Femur (tissue), 1 donor: Measurements from ENCODE around the gene RDH14.
A peak's percentile ranks its signal among the peaks of the same experiment; 100 is the strongest.

Source experiments
- DNase-seq: peaks from one replicate; pipeline ENCODE4 v3.0.0-alpha.2; 2017

The RDH14 gene

DNA sequence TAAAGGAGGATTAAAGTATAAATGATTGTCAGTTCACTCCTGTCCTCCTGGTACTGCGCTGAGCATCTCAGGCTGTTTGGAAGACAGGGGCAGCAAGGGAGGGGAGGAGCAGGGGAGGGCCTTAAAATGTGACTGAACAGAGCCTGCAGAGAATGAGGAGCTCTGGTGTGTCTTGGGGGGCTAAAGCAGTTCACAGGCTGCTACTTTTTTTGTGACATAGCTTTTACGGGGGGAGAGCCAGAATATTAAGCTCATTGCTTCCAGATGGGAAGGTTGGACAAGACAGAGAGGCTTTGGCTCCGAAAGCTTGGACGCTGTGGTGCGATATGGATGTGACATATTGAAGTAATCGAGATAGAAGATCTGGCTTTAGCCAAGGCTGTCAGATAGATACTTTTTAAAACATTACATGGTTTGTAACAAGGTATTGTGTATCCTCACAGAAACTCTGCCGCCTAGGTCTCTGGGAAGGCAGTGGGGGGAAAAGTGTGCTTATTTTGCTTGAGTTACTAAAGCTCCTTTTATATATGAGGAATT, 40.5 kb downstream of the RDH14 start:
- peak; percentile 79 for DNase-seq

DNA sequence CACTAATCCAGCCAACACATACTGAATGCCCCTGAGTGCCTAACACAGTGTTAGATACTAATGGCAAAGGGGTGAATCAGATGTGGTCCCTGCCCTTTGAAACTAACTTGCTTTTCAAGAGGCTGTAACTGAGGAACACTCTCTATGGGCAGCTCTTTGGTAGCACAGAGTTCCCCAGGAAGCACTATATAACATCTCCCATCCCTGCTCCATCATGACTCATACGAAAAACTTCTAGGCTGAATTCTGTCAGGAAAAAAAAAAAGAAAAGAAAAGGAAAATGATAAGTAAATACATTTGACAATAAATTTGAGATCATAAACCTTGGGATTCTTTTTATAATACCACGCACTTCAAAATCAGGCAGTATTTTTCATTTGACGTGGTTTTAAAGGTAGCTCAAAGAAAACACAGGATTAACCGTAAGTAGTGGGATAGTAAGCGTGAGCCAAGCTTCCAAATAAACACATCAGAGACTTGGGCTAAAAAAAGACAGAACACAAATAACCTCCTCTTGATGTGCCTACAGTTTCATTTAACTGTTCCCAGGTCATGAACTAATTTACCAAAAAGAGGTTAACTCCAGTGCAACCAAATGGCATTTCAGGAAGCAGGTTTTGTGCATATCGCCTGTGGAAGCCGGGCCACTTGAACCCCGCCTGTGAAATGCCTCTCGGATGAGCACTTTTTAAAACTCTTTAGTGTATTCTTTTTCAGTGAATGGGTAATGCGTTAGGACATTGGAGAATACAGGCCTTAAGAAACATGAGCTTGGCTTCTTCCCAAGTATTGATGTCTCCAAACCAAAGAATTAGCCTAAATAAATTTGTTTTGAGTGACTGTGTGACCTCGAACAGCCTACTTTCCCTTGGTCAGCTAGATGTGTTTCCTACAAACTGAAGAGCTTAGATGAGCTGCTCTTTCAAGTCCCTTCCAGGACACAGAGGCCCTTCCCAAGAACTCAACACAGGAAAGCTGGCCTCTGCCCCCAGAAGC, 42.0 kb downstream of the RDH14 start:
- no peak for DNase-seq

DNA sequence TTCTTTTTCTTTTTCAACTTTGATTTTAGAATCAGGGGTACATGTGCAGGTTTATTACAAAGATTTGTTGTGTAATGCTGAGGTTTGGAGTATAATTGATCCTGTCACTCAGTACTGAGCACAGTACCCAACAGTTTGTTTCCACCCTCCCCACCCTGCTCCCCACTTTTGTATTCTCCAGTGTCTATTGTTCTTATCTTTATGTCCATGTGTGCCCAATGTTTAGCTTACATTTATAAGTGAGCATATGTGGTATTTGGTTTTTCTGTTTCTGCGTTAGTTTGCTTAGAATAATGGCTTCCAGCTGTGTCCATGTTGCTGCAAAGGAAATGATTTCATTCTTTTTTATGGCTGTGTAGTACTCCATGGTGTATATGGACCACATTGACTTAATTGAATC, 43.1 kb downstream of the RDH14 start:
- no peak for DNase-seq

DNA sequence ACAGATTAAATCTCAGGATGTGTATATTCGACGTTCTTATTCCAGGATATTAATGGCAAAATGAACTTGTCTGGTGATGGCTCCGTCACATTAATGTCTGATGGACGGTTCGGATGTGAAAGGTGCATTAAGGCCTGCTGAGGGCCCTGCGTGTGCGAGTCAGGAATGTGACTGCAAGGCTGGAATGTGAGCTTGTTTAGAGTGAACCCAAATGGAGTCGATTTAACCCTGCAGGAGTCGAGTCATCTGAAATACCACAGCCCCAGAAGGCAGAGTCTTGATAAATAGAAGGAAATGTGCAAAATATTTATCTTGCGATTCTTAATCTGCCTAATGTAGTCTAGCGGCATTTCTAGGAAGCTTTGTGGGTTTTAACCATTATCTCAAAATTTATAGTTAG, 44.3 kb downstream of the RDH14 start:
- no peak for DNase-seq

DNA sequence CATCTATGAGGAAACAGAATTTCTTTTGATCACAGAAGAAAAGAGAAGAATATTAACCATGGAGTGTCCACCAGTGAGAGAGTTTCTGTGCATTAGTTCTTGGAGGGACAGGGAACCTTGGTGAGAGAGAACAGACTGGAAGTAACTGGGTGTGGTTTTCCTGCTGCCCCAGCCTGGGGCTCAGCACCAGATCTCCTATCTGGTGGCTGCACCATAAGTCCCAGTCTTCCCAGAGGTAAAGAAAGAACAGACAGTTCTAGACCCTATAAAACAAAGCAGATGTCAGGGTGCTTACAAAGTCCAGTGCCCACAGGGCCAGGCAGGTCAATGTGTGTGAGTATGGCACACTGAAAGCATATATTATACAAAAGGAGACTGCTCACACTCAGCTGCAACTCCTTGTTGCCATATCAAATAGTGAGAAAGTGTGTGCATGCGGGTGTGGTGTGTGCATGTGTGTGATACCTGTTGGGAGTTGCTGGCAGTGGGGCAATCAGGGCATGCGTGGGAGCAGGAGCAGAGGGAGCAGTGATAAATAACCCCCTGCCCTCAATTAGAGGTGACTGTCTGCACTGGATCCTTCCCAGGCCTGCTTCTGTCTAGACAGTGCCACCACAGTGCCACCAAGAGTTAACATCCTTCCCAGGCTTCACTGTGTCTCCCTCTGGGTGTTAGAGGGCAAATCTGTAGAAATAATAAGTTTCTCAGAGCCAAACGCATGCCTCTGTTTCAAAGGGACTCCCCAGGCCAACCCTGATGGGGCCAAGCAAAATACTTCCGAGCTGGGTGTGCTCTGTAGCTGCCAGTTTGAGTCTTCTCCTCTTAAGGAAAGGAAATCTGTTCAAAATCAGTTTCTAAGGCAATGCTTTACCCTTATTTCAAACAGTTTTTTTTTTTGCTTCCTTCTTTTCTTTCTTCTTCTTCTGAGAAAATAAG, 45.7 kb downstream of the RDH14 start:
- no peak for DNase-seq

DNA sequence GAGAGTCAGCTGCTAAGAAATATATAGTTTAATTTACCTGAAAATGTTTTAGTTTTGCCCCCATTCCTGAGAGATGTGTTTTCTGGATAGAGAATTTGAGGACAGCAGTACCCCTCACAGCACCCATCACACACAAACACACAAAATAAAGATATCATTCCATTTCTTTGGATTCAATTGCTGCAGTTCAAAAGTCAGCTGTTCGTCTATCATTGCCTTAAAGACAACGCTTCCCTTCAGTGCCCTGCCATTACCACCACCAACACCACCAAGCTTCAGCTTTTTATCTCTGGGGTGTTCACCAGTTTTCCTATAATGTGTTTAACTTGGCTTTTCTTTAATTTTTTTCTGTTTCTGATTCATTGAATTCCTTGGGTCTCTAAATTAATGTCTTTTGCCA, 49.7 kb downstream of the RDH14 start:
- no peak for DNase-seq

DNA sequence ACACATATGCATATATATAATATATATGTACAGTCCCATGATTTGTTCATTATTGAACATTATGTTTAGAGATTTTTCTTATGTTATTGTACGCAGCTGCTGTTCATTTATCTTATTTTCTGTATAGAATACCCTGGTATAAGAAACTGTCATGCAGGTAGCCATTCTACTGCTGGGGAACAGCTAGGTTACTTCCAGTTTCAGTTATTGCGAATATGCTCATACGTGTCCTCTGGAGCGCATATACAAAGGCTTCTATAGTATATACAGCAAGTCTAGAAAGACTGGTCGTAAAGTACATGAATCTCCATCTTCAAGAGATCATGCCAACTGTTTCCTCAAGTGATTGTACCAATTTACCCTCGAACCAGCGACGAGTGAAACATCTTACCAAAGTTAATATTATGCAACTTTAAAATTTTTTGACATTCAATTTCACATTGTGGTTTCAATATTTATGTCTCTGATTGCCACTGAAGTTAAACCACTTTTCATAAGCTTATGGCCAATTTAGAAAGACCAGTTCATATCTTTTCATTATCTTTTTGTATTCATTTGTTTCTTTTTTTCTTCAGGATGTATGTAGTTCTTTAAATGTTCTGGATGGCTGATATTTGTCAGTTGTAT, 53.5 kb downstream of the RDH14 start:
- no peak for DNase-seq

DNA sequence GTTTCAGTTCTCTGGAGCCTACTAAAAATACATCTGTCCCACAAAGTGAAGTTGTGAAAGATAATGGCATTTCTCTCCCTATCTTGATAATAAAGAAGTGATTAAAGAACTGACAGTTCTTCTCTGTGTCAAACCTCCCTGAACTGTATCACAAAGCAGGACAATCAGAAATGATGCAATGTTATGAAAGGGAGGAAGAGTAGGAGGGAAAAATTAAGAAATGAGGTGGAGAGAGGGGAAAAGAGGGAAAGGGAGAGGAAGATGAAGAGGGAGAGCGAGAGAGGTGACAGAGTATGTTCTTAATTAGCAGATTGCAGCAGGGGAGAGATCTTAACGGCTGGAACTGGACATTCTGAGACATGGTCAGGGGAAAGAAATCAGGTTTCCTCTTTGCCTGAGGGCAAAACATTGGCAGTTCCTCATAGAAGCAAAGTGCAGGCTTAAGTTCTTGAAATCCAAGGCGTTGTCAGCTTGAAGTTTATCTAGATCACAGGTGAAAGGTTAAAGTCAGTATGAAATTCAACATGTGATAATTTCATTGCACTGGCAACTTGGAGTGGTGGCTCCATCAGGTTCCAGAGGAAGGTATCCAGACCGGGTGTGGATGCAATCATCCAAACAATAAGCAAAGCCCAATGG, 54.6 kb downstream of the RDH14 start:
- DNase-seq, result no peak
